Activated CD8-positive, alpha-beta memory T cell treated with anti-CD3 and anti-CD28 coated beads, Interleukin-2, amount 10 ng/mL, durations not matched to agents 7 days and 5 days (primary cell): ENCODE measurements around the gene CEMIP2. TPM values are rescaled to one million over a fixed set of nuclear protein-coding genes. Genes with fewer than 3 reads are reported as not detected.
"Not testable (repeated sequence)": the region's sequence is repeated elsewhere in the genome, so short reads cannot be mapped to it uniquely, and the experiment has no call there.

Experiments
- ATAC-seq: fragments of 150-1000 bp; cut with Tn5 transposase; one replicate; pipeline ENCODE4 v1.10.0; 2021; ENCODE audit warnings: moderate library complexity
- CTCF ChIA-PET: fragments of 350-600 bp; sonication (Branson Sonifier 250); formaldehyde crosslinking; loops from one replicate; lab custom pipeline; 2021; ENCODE audit warnings: antibody characterized with exemption; lab: Charles Lee
- DNase-seq: peaks from one replicate; pipeline ENCODE4 v3.0.0-alpha.2; 2020
- H3K27ac Mint-ChIP-seq: one replicate; pipeline ENCODE4 v1.8.0; 2021; ENCODE audit warnings: mild to moderate bottlenecking, mixed read lengths
- H3K27me3 Mint-ChIP-seq: one replicate; pipeline ENCODE4 v1.8.0; 2021; ENCODE audit warnings: mixed read lengths
- H3K36me3 Mint-ChIP-seq: one replicate; pipeline ENCODE4 v1.8.0; 2021; ENCODE audit warnings: mild to moderate bottlenecking, mixed read lengths
- H3K4me1 Mint-ChIP-seq: one replicate; pipeline ENCODE4 v1.8.0; 2021; ENCODE audit warnings: mixed read lengths
- H3K4me3 Mint-ChIP-seq: one replicate; pipeline ENCODE4 v1.8.0; 2021; ENCODE audit warnings: mild to moderate bottlenecking, moderate library complexity, mixed read lengths
- H3K9me3 Mint-ChIP-seq: one replicate; pipeline ENCODE4 v1.8.0; 2022; ENCODE audit warnings: low read depth, mixed read lengths
- total RNA-seq, 2 experiments: library from RNA; stranded (reverse); gene quantifications; one replicate each; pipeline ENCODE4 v1.2.3, GENCODE V29; 2021

Gene CEMIP2, protein sequence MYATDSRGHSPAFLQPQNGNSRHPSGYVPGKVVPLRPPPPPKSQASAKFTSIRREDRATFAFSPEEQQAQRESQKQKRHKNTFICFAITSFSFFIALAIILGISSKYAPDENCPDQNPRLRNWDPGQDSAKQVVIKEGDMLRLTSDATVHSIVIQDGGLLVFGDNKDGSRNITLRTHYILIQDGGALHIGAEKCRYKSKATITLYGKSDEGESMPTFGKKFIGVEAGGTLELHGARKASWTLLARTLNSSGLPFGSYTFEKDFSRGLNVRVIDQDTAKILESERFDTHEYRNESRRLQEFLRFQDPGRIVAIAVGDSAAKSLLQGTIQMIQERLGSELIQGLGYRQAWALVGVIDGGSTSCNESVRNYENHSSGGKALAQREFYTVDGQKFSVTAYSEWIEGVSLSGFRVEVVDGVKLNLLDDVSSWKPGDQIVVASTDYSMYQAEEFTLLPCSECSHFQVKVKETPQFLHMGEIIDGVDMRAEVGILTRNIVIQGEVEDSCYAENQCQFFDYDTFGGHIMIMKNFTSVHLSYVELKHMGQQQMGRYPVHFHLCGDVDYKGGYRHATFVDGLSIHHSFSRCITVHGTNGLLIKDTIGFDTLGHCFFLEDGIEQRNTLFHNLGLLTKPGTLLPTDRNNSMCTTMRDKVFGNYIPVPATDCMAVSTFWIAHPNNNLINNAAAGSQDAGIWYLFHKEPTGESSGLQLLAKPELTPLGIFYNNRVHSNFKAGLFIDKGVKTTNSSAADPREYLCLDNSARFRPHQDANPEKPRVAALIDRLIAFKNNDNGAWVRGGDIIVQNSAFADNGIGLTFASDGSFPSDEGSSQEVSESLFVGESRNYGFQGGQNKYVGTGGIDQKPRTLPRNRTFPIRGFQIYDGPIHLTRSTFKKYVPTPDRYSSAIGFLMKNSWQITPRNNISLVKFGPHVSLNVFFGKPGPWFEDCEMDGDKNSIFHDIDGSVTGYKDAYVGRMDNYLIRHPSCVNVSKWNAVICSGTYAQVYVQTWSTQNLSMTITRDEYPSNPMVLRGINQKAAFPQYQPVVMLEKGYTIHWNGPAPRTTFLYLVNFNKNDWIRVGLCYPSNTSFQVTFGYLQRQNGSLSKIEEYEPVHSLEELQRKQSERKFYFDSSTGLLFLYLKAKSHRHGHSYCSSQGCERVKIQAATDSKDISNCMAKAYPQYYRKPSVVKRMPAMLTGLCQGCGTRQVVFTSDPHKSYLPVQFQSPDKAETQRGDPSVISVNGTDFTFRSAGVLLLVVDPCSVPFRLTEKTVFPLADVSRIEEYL (N-terminal part only)
- total RNA-seq: 10 to 100 TPM; 57.0 to 78.8 TPM

DNA sequence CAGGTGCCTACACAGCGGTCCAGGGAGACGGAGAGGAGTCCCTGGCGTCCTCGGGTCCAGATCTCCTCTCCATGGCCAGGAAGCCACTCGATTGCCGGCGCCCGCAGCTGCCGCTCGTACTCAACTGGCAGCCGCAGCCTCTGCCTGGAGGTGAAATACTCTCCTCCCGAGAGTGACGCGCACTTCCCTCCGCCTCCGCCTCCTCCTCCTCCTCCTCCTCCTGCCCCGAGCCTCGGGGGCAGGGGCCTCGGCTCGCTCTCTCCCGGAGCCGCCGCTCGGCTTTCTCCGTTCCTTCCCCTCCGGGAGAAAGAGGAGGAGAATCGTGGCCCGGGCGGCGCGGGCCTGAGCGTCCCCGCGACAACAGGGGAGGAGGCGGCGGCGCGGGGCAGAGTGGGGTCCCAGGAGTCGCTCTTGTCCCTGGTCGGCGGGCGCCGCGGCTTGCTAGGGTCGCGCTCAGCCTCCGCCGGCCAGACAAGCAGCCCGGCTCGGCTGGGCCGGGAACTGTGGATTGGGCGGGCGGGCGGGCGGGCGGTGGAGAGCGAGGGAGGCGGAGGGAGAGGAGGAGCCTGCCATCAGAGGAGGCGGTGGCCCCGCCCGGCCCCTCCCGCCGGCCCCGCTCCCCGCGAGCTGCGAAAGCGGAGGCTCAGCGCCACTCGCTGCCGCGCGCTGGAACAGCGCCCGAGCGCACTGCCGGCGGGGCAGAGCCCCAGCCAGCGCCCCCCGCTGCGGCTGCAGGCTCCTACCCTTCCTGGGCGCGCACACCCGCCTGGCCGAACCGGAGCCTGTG is at the start of gene CEMIP2:
CEMIP2 (minus strand) TSS at position 126 of the 787 bp plus-strand sequence. CDS start 18,140 bp downstream, outside the sequence.
- Mint-ChIP-seq H3K4me1 (peaks cover 38% of the 10 kb centered on the region), H3K9me3 (no peaks in the 10 kb centered on the region), H3K27ac (peak within 1 kb of the TSS; percentile 93), H3K27me3 (no peaks in the 10 kb centered on the region), H3K36me3 (peaks cover 9% of the 10 kb centered on the region), H3K4me3 (peak within 1 kb of the TSS; percentile 97)
- ATAC-seq (peak; percentile 84), DNase-seq (peak; percentile 92)
- CTCF ChIA-PET: interaction anchor here (0.6 to 5.5 kb wide), 23 partner anchors 12 to 482 kb away, joined by 3 to 75 read pairs (median 4); no protein-coding TSS in a partner anchor

DNA sequence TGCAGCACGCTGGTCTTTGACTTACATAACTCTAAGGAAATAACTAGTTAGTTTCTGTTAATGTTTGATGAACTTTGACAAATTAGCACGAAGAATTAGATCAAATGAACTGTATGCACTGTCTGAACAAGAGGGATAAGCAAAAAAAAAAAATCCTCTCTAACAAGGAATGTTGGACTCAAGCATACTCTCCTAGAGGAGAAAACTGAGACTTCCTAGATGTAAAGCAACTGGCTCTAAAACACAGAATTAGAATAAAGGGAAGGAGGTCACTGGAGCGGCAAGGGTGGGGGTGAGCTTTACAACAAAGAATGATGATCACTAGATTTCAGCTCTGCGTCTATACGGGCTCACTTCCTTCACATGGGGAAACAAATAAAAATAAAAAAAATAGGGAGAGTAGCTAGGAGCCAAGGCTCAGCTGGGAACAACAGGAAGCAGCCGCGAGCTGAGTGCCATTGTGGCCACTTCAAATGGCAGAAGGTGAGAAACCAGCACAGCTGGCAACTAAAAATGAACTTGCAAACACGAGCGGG is 48.7 kb upstream of the CEMIP2 start:
- Mint-ChIP-seq H3K27me3 (no peaks in the 10 kb centered on the region), H3K9me3 (no peaks in the 10 kb centered on the region), H3K27ac (no peak overlapping the region), H3K4me1 (peaks cover 9% of the 10 kb centered on the region), H3K4me3 (no peak overlapping the region), H3K36me3 (no peaks in the 10 kb centered on the region)
- DNase-seq: no peak
- CTCF ChIA-PET: interaction anchor here (0.8 to 8.6 kb wide), 9 partner anchors 10 to 212 kb away, joined by 3 to 45 read pairs (median 4); partner anchors contain the start of genes ABHD17B and C9orf85
- no peak for ATAC-seq

DNA sequence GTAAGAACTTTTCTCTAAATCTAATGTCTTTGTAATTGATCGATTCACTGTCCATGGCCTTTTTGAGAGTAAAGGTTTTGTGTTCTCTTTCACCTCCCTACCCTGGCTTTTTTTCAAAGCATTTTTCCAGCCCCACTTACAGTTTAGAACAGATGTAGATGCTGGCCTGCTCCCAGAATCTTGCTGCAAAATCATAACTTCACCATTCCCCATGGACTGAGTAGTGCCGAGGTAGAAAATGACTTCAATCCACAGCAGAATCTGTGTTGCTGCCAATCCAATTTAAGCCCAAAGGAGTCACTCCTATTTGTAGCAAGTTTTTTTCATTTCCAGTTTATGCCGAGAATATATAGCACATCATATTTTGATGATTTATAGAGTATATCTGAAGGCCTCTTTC is 46.5 kb upstream of the CEMIP2 start:
- Mint-ChIP-seq H3K36me3 (no peaks in the 10 kb centered on the region), H3K9me3 (no peaks in the 10 kb centered on the region), H3K27ac (no peak overlapping the region), H3K4me1 (peaks cover 9% of the 10 kb centered on the region), H3K27me3 (no peaks in the 10 kb centered on the region), H3K4me3 (no peak overlapping the region)
- CTCF ChIA-PET: no interaction called here
- no peak for ATAC-seq
- no peak for DNase-seq

DNA sequence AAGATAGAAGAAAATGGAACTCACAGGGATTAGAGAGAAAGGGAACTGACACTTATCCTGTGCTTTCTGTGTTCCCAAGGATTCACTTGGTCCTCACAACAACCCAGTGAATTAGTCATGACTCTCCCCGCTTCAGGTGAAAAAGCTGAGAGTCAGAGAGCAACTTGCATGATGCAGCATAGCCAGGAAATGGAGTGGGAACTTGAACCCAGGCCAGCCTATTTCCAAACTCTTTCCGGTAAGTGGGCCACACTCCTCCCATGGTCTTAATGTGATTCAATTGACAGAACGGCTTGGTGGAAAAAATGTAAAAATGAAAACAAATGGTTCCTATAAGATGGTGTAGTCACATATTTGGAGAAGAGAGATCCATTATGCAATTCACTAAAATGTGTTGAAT is 45.9 kb upstream of the CEMIP2 start:
- H3K4me1 Mint-ChIP-seq: peaks cover 9% of the 10 kb centered on the region
- H3K4me3 Mint-ChIP-seq: no peak overlapping the region
- H3K9me3 Mint-ChIP-seq: no peaks in the 10 kb centered on the region
- CTCF ChIA-PET: interaction anchor here (0.6 to 2.4 kb wide), 2 partner anchors 99 to 211 kb away, joined by 3 to 14 read pairs; no protein-coding TSS in a partner anchor
- DNase-seq: no peak
- H3K27me3 Mint-ChIP-seq: no peaks in the 10 kb centered on the region
- ATAC-seq: no peak
- H3K36me3 Mint-ChIP-seq: no peaks in the 10 kb centered on the region
- no peak overlapping the region for H3K27ac Mint-ChIP-seq

DNA sequence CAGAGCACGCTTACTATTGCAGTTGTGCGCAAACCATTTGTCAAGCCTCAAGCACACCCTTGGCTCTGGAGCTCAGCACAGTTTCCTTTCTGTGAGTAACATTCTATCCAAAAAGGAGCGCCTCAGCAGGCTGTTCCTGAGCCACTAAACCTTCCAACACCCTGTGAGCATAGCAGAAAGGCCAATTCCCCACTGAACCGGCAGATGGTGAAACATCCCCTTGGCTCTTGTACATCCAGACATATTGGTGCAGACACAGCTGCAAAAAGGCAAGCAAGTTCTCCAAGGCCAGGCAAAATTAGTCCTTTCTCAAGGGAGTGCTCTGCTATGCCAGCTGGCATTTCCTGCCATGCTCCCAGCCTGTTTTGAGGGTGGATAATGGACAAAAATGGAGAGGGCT is 44.1 kb upstream of the CEMIP2 start:
- CTCF ChIA-PET: interaction anchor here (1.2 to 2.4 kb wide), 2 partner anchors 75 to 212 kb away, joined by 3 to 14 read pairs; no protein-coding TSS in a partner anchor
- H3K4me3 Mint-ChIP-seq: no peak overlapping the region
- H3K9me3 Mint-ChIP-seq: no peaks in the 10 kb centered on the region
- DNase-seq (no peak), ATAC-seq (no peak)
- H3K36me3 Mint-ChIP-seq: no peaks in the 10 kb centered on the region
- no peak overlapping the region for H3K27ac Mint-ChIP-seq
- peaks cover 6% of the 10 kb centered on the region for H3K4me1 Mint-ChIP-seq
- no peaks in the 10 kb centered on the region for H3K27me3 Mint-ChIP-seq

DNA sequence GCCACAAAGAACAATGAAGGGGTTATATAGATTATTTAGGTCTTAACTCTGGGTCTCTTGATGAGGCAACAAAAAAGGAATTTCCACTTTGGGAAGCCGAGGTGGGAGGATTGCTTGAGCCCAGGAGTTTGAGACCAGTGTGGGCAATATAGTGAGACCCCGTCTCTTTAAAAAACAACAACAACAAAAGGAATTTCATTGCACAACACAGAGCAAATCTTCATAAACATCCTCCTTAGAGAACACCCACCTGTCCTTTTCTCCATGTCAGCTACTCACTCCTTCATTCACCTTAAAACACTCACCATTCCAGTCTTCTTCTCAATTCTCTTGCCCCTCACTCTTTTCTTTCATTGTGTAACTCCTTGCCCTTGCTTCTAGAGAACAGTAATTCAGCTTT is 39.8 kb upstream of the CEMIP2 start:
- CTCF ChIA-PET: interaction anchor here (0.9 to 12.3 kb wide), 11 partner anchors 12 to 522 kb away, joined by 3 to 125 read pairs (median 5); no protein-coding TSS in a partner anchor
- no peaks in the 10 kb centered on the region for H3K27me3 Mint-ChIP-seq
- H3K27ac Mint-ChIP-seq: no peak overlapping the region
- ATAC-seq (no peak), DNase-seq (no peak)
- peaks cover 4% of the 10 kb centered on the region for H3K4me1 Mint-ChIP-seq
- H3K4me3 Mint-ChIP-seq: no peak overlapping the region
- H3K9me3 Mint-ChIP-seq: no peaks in the 10 kb centered on the region
- H3K36me3 Mint-ChIP-seq: no peaks in the 10 kb centered on the region

DNA sequence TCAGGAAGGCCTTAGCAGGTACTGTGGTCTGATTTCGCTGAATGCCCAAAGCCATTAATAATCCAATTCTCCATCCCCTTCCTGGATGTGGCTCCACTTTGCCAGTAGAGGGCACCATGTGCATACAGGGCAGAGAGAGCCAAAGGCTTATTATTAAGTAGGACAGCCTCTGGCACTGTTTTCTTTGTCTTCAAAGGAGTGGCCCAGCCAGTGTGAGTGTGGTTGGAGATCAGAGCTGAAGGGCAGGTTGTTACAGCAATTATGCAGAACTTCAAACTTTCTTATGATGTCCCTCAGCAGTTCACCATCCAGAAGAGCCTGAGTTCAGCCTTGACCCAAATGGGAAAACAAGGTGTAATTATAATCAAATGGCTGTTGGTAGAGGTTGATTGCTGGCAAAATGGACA is 38.6 kb upstream of the CEMIP2 start:
- peak overlapping the region; percentile 47 for H3K27ac Mint-ChIP-seq
- no peaks in the 10 kb centered on the region for H3K9me3 Mint-ChIP-seq
- DNase-seq: peak; percentile 82
- no peaks in the 10 kb centered on the region for H3K27me3 Mint-ChIP-seq
- peak; percentile 99 for ATAC-seq
- no peaks in the 10 kb centered on the region for H3K36me3 Mint-ChIP-seq
- H3K4me3 Mint-ChIP-seq: no peak overlapping the region
- CTCF ChIA-PET: interaction anchor here (0.5 to 12.3 kb wide), 37 partner anchors 10 to 521 kb away, joined by 3 to 125 read pairs (median 4); partner anchors contain the start of genes ABHD17B and C9orf85
- H3K4me1 Mint-ChIP-seq: peaks cover 4% of the 10 kb centered on the region

DNA sequence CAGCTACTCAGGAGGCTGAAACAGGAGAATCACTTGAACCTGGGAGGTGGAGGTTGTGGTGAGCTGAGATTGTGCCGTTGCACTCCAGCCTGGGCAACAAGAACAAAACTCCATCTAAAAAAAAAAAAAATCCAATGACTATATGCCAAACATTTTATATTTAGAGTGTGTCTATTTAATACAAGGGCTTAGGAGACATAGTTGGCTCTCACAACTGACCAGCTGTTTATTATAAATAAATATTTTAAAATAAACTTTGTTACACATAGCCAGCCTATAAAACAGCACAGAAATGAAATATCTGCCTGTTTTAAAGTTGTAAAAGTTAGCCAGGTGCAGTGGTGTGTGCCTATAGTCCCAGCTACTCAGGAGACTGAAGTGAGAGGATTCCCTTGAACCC is 36.8 kb upstream of the CEMIP2 start:
- not testable (repeated sequence) for H3K4me1 Mint-ChIP-seq, H3K27ac Mint-ChIP-seq, H3K4me3 Mint-ChIP-seq, H3K36me3 Mint-ChIP-seq, H3K27me3 Mint-ChIP-seq, ATAC-seq, DNase-seq, H3K9me3 Mint-ChIP-seq
- CTCF ChIA-PET: interaction anchor here (0.8 to 12.3 kb wide), 8 partner anchors 14 to 220 kb away, joined by 3 to 125 read pairs (median 4); no protein-coding TSS in a partner anchor

DNA sequence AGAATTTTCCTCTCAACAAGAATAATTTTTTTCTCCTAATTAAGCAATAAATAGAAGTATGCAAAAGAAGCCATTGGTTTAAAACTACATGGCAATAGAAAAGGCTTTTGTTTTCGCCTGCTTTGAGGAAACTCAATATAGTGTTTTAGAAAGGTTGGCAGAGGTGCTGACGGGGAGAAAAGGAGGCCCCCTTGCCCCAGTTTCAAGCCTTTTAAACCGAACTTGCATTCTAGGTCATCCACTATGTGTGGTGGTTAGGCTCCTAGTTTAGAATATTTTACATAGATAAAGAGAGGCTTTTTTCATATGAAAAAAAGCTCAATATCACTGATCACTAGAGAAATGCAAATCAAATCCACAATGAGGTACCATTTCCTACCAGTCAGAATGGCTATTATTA is 33.5 kb upstream of the CEMIP2 start:
- no peaks in the 10 kb centered on the region for H3K9me3 Mint-ChIP-seq
- no peak for ATAC-seq
- peaks cover 2% of the 10 kb centered on the region for H3K36me3 Mint-ChIP-seq
- no peak overlapping the region for H3K27ac Mint-ChIP-seq
- H3K4me1 Mint-ChIP-seq: peaks cover 6% of the 10 kb centered on the region
- DNase-seq: no peak
- no peaks in the 10 kb centered on the region for H3K27me3 Mint-ChIP-seq
- H3K4me3 Mint-ChIP-seq: no peak overlapping the region
- CTCF ChIA-PET: interaction anchor here (12.3 kb wide), 1 partner anchor 223 kb away, joined by 125 read pairs; no protein-coding TSS in a partner anchor

DNA sequence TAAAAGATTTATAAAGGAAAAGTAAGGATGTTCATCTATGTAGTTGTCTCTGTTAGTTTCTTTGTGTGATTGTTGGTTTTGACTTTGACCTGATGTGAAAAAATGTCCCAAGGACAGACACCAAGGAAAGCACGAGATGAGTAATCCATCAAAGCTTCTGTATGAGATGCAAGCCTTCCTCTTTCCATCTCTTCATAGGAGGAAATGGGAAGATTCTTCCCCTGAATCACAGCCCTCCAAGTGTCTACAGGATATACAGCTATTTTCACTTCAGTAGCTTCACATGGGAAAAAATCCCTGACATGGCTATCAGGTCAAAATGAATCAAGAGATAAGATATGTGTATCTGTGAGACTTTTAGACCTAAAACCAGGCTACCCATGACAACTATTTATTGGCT is 29.0 kb upstream of the CEMIP2 start:
- no peaks in the 10 kb centered on the region for H3K27me3 Mint-ChIP-seq
- H3K27ac Mint-ChIP-seq: no peak overlapping the region

DNA sequence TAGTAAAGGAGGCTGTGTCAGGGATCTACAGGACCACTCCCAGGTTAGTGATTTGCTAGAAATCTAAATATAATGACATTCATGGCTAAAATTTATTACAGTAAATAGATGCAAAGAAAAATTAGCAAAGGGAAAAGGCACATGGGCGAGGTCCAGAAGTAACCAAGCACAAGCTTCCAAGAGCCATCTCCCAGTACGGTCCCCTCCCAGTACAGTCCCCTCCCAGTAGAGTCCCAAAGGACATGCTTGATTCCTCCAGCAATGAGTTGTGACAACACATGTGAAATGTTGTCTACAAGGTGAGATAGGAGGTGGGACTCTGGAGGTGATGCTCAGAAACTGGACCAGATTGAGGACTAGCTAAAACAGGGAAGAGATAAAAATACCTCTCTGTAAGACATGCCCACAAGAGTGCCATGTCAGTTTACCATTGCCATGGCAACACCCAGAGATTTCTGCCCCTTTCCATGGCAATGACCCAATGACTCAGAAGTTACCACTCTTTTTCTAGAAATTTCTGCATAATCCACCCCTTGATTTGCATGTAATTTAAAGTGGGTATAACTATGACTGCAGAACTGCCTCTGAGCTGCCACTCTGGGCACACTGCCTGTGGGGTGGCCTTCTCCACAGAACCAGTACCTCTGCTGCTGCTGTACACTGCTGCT is 27.9 kb upstream of the CEMIP2 start:
- Mint-ChIP-seq H3K9me3 (peaks cover 2% of the 10 kb centered on the region), H3K27ac (peak overlapping the region; percentile 72), H3K27me3 (no peaks in the 10 kb centered on the region), H3K36me3 (peaks cover 10% of the 10 kb centered on the region), H3K4me3 (no peak overlapping the region), H3K4me1 (peaks cover 39% of the 10 kb centered on the region)
- no peak for DNase-seq
- ATAC-seq: no peak
- CTCF ChIA-PET: interaction anchor here (1.3 to 5.9 kb wide), 6 partner anchors 11 to 228 kb away, joined by 3 to 32 read pairs (median 10); no protein-coding TSS in a partner anchor

More for the DNA sequence above, 29.0 kb upstream of the CEMIP2 start:
- peaks cover 5% of the 10 kb centered on the region for H3K36me3 Mint-ChIP-seq
- peaks cover 37% of the 10 kb centered on the region for H3K4me1 Mint-ChIP-seq
- H3K4me3 Mint-ChIP-seq: no peak overlapping the region
- H3K9me3 Mint-ChIP-seq: no peaks in the 10 kb centered on the region
- CTCF ChIA-PET: interaction anchor here (0.9 to 3.8 kb wide), 5 partner anchors 10 to 192 kb away, joined by 3 to 21 read pairs (median 3); partner anchors contain the start of gene CEMIP2
- DNase-seq: no peak
- no peak for ATAC-seq
